B cell (primary cell): ENCODE results near the gene LDB3. TPM values are rescaled to one million over a fixed set of nuclear protein-coding genes. Genes with fewer than 3 reads are reported as not detected.

Experiments used
- ATAC-seq: fragments of 200-7000 bp; cut with Tn5 transposase; one replicate; pipeline ENCODE4 v1.10.0; 2021; ENCODE audit warnings: low read depth, mild to moderate bottlenecking, moderate number of reproducible peaks, moderate library complexity
- CTCF ChIA-PET: fragments of 350-600 bp; sonication (Branson Sonifier 250); formaldehyde crosslinking; loops from one replicate; lab custom pipeline; 2021; ENCODE audit warnings: antibody characterized with exemption, inconsistent platforms; lab: Charles Lee
- POLR2A ChIA-PET: fragments of 350-600 bp; sonication (Branson Sonifier 250); formaldehyde crosslinking; loops from one replicate; lab custom pipeline; 2021; ENCODE audit warnings: antibody characterized with exemption; lab: Charles Lee
- DNase-seq: peaks from one replicate; pipeline ENCODE4 v3.0.0; 2013
- H2AFZ ChIP-seq: 2 replicates; pipeline ENCODE4 v1.6.1; 2012; ENCODE audit warnings: mild to moderate bottlenecking, low read depth, low read length; ENCODE audit not compliant: insufficient read depth, poor library complexity, severe bottlenecking
- H3K27ac ChIP-seq, 2 donors: 1 replicate in 1 of 2; 2 replicates in 1 of 2; pipeline ENCODE4 v1.5.1; 2012 to 2013; ENCODE audit warnings: low read length in 2 of 2, mild to moderate bottlenecking in 2 of 2, moderate library complexity in 1 of 2
- H3K27me3 ChIP-seq, 4 experiments: fragments of 200-600 bp in 1 of 4; sonication (generic) in 1 of 4; replicated peaks in 1 of 4; 1 replicate in 2 of 4; 2 replicates in 2 of 4; pipeline versions ENCODE4 v1.6.1 to v1.7.0; 2013 to 2016; ENCODE audit warnings: low read length in 3 of 4, mild to moderate bottlenecking in 2 of 4, mixed read lengths in 1 of 4, moderate library complexity in 1 of 4; ENCODE audit not compliant: insufficient read depth in 4 of 4, control insufficient read depth in 3 of 4; ENCODE audit errors: control extremely low read depth in 1 of 4
- H3K36me3 ChIP-seq, 2 experiments: replicated peaks in 1 of 2; 1 replicate in 1 of 2; 2 replicates in 1 of 2; pipeline versions ENCODE4 v1.6.1 to v1.7.1; 2013; ENCODE audit warnings: low read length in 1 of 2; ENCODE audit not compliant: insufficient read depth in 2 of 2, control insufficient read depth in 1 of 2; ENCODE audit errors: control extremely low read depth in 1 of 2, extremely low read depth in 1 of 2
- H3K4me1 ChIP-seq, 2 donors: fragments of 200-600 bp in 1 of 2; sonication (generic) in 1 of 2; 1 replicate in 1 of 2; 2 replicates in 1 of 2; pipeline versions ENCODE4 v1.5.1 to v1.6.1; 2013 to 2017; ENCODE audit warnings: low read length in 2 of 2; ENCODE audit not compliant: control insufficient read depth in 2 of 2, insufficient read depth in 2 of 2
- H3K4me2 ChIP-seq: replicated peaks from 2 replicates; pipeline ENCODE3; 2012; ENCODE audit warnings: mild to moderate bottlenecking, low read depth, low read length; ENCODE audit not compliant: poor library complexity, severe bottlenecking
- H3K4me3 ChIP-seq, 5 experiments: fragments of 200-600 bp in 1 of 5; sonication (generic) in 1 of 5; 1 replicate in 3 of 5; 2 replicates in 2 of 5; pipeline versions ENCODE4 v1.5.1 to v1.7.0; 2011 to 2016; ENCODE audit warnings: low read length in 4 of 5, mild to moderate bottlenecking in 4 of 5, low read depth in 2 of 5, control low read depth in 1 of 5, moderate library complexity in 1 of 5; ENCODE audit not compliant: insufficient read depth in 1 of 5; ENCODE audit errors: control extremely low read depth in 1 of 5, extremely low read depth in 1 of 5
- H3K79me2 ChIP-seq: fragments of 200-600 bp; sonication (generic); one replicate; pipeline ENCODE4 v1.6.0; 2016; ENCODE audit warnings: low read length; ENCODE audit not compliant: control insufficient read depth, insufficient read depth
- H3K9ac ChIP-seq: fragments of 200-600 bp; sonication (generic); 2 replicates; pipeline ENCODE4 v1.6.1; 2017; ENCODE audit warnings: mild to moderate bottlenecking, low read length, moderate library complexity
- H3K9me3 ChIP-seq, 3 donors: one replicate each; pipeline versions ENCODE4 v1.6.1 to v1.7.1; 2013; ENCODE audit warnings: low read length in 2 of 3; ENCODE audit not compliant: control insufficient read depth in 2 of 3, insufficient read depth in 1 of 3; ENCODE audit errors: control extremely low read depth in 1 of 3
- H4K20me1 ChIP-seq: 2 replicates; pipeline ENCODE4 v1.6.0; 2012; ENCODE audit warnings: mild to moderate bottlenecking, low read length; ENCODE audit not compliant: insufficient read depth, control insufficient read depth, poor library complexity, severe bottlenecking
- H3K27ac Mint-ChIP-seq: one replicate; pipeline ENCODE4 v1.8.0; 2021; ENCODE audit warnings: mixed read lengths
- H3K27me3 Mint-ChIP-seq: one replicate; pipeline ENCODE4 v1.8.0; 2021; ENCODE audit warnings: mixed read lengths
- H3K4me1 Mint-ChIP-seq: one replicate; pipeline ENCODE4 v1.8.0; 2021; ENCODE audit warnings: mixed read lengths
- H3K4me3 Mint-ChIP-seq: one replicate; pipeline ENCODE4 v1.8.0; 2021; ENCODE audit warnings: mixed read lengths
- H3K9me3 Mint-ChIP-seq: one replicate; pipeline ENCODE4 v1.8.0; 2022; ENCODE audit warnings: mixed read lengths; ENCODE audit not compliant: insufficient read depth
- CTCF ChIP-seq: fragments of 200-600 bp; IDR thresholded peaks from one replicate; pipeline ENCODE4 v1.8.0; 2022; ENCODE audit warnings: antibody characterized with exemption, mild to moderate bottlenecking
- EZH2 ChIP-seq: IDR thresholded peaks from 2 replicates; pipeline ENCODE4 v1.6.1; 2012; ENCODE audit warnings: borderline replicate concordance, low read depth, mild to moderate bottlenecking, moderate library complexity, low read length; ENCODE audit not compliant: insufficient read depth, poor library complexity, severe bottlenecking
- WGBS: methylation state at CpG from one replicate; pipeline ENCODE4 v1.1.5; 2013; ENCODE audit warnings: missing lambda C conversion rate; ENCODE audit not compliant: insufficient coverage; 5-methylcytosine and 5-hydroxymethylcytosine counted together
- intact Hi-C: fragments of 100-400 bp; cut with micrococcal nuclease; formaldehyde crosslinking; loops from one replicate; pipeline ENCODE4 v1.10.0; 2022
- polyA plus RNA-seq: library from polyadenylated mRNA; depleted of rRNA; stranded (reverse); fragments of >200 nt; gene quantifications from 2 replicates; pipeline ENCODE4 v1.2.3, GENCODE V29; 2012
- total RNA-seq, 2 donors: library from RNA; stranded (reverse); fragments of 120-200 nt in 1 of 2; gene quantifications; 1 replicate in 1 of 2; 2 replicates in 1 of 2; pipeline versions ENCODE4 v1.2.3 to v1.2.4, GENCODE V29; 2013 to 2022

Gene LDB3
- total and polyA plus RNA-seq, 2 donors (not counting 1 experiment from before 2014, with no cell fraction given) = 0.01 to 0.07 TPM

- Histone ChIP-seq H4K20me1 (no peaks in the 10 kb centered on the region), H3K36me3 (no peaks in the 10 kb centered on the region), H3K27me3 (no peaks in the 10 kb centered on the region), H3K4me1 (no peaks in the 10 kb centered on the region), H2AFZ (no peak overlapping the region), H3K4me3 (no peak overlapping the region), H3K9ac (no peak overlapping the region), H3K27ac (no peak overlapping the region), H3K79me2 (no peaks in the 10 kb centered on the region), H3K4me2 (no peak overlapping the region), H3K9me3 (peaks cover 0 to 12% (median 0%) of the 10 kb centered on the region in 3 donors)
- H3K27ac Mint-ChIP-seq = no peak overlapping the region
- DNase-seq (no peak), ATAC-seq (no peak)
- peaks cover 2% of the 10 kb centered on the region for H3K4me1 Mint-ChIP-seq
- POLR2A ChIA-PET = interaction anchor here (0.6 kb wide), 1 partner anchor 26 kb away, joined by 3 read pairs; no protein-coding TSS in a partner anchor
- WGBS = 100% methylated on average over 1 of the region's 3 CpGs
- TF ChIP-seq EZH2 (no peak), CTCF (no peak)
- no peaks in the 10 kb centered on the region for H3K9me3 Mint-ChIP-seq
- H3K27me3 Mint-ChIP-seq = no peaks in the 10 kb centered on the region
- no peak overlapping the region for H3K4me3 Mint-ChIP-seq
- intact Hi-C loops = no loop called here
- CTCF ChIA-PET = no interaction called here
Measured at GRCh38 chr10:86775870-86776180, 107.5 kb downstream of the LDB3 start.

- no peak for TF ChIP-seq CTCF
- no peak for TF ChIP-seq EZH2
- H3K4me1 Mint-ChIP-seq = peaks cover 10% of the 10 kb centered on the region
- Histone ChIP-seq H3K79me2 (no peaks in the 10 kb centered on the region), H4K20me1 (no peaks in the 10 kb centered on the region), H3K27ac (no peak overlapping the region), H3K27me3 (no peaks in the 10 kb centered on the region), H3K9me3 (peaks cover 0 to 18% (median 0%) of the 10 kb centered on the region in 3 donors), H3K4me1 (no peaks in the 10 kb centered on the region), H3K36me3 (no peaks in the 10 kb centered on the region), H2AFZ (no peak overlapping the region), H3K4me2 (no peak overlapping the region), H3K9ac (no peak overlapping the region), H3K4me3 (no peak overlapping the region)
- no peak for DNase-seq
- H3K9me3 Mint-ChIP-seq = no peaks in the 10 kb centered on the region
- ChIA-PET CTCF (no interaction called here), POLR2A (no interaction called here)
- ATAC-seq = no peak
- H3K27me3 Mint-ChIP-seq = no peaks in the 10 kb centered on the region
- WGBS = 100% methylated on average over 2 of the region's 5 CpGs
- intact Hi-C loops = no loop called here
- H3K4me3 Mint-ChIP-seq = no peak overlapping the region
- H3K27ac Mint-ChIP-seq = no peak overlapping the region
Measured at GRCh38 chr10:86779220-86780017, 111.1 kb downstream of the LDB3 start.
